Endothelial cell of umbilical vein (primary cell): ENCODE measurements around the gene RFFL. TPM values are rescaled to one million over a fixed set of nuclear protein-coding genes. Genes with fewer than 3 reads are reported as not detected.

Experiments
- BruUV-seq: library from RNA; stranded (reverse); fragments of 400-500 nt; replicated peaks from 2 replicates; lab custom pipeline; 2021; lab: Mats Ljungman, UMichigan
- CTCF ChIA-PET: fragments of 300-600, 350-600 bp; sonication (Branson Sonifier 250); formaldehyde crosslinking; loops from one replicate; lab custom pipeline; 2021; ENCODE audit warnings: antibody characterized with exemption, inconsistent platforms; lab: Charles Lee
- POLR2A ChIA-PET: fragments of 300-600, 350-600 bp; sonication (Branson Sonifier 250); formaldehyde crosslinking; loops from one replicate; lab custom pipeline; 2021; ENCODE audit warnings: antibody characterized with exemption, inconsistent platforms; lab: Charles Lee
- DNase-seq: peaks from one replicate; pipeline ENCODE4 v3.0.0-alpha.2; 2011; ENCODE audit warnings: low read depth, low spot score
- FAIRE-seq: peaks from 2 replicates; lab custom pipeline; 2011; peaks lifted over from hg19 to GRCh38; lab: Jason Lieb, UNC
- H2AFZ ChIP-seq: 2 replicates; pipeline ENCODE4 v1.6.0; 2012; ENCODE audit warnings: low read depth, low read length, control low read depth, inconsistent platforms
- H3K27ac ChIP-seq: 2 replicates; pipeline ENCODE4 v1.5.1; 2011; ENCODE audit warnings: low read depth, mild to moderate bottlenecking, control low read depth, low read length, moderate library complexity; ENCODE audit not compliant: insufficient read depth
- H3K27me3 ChIP-seq, 2 experiments: 2 replicates each; pipeline versions ENCODE4 v1.6.0 to v1.6.1; 2011; ENCODE audit warnings: low read length in 2 of 2, mixed read lengths in 1 of 2; ENCODE audit not compliant: control insufficient read depth in 2 of 2, insufficient read depth in 2 of 2
- H3K36me3 ChIP-seq, 2 experiments: 2 replicates in 1 of 2; 3 replicates in 1 of 2; pipeline ENCODE4 v1.5.1; 2011; ENCODE audit warnings: low read length in 2 of 2, mild to moderate bottlenecking in 1 of 2, moderate library complexity in 1 of 2; ENCODE audit not compliant: control insufficient read depth in 2 of 2, insufficient read depth in 2 of 2; ENCODE audit errors: extremely low read depth in 1 of 2
- H3K4me1 ChIP-seq: 3 replicates; pipeline ENCODE4 v1.5.1; 2011; ENCODE audit warnings: mild to moderate bottlenecking, low read length; ENCODE audit not compliant: control insufficient read depth, insufficient read depth; ENCODE audit errors: extremely low read depth
- H3K4me2 ChIP-seq: 2 replicates; pipeline ENCODE4 v1.6.1; 2011; ENCODE audit warnings: low read length, control low read depth, mixed read lengths; ENCODE audit not compliant: insufficient read depth
- H3K4me3 ChIP-seq, 3 experiments: fragments of 200-600 bp in 1 of 3; sonication (generic), shearing (Covaris generic) in 1 of 3; replicated peaks in 1 of 3; 2 replicates each; pipeline ENCODE4 v1.5.1; 2011 to 2016; ENCODE audit warnings: control low read depth in 3 of 3, low read length in 3 of 3, mild to moderate bottlenecking in 2 of 3, inconsistent platforms in 1 of 3, low read depth in 1 of 3, moderate library complexity in 1 of 3; ENCODE audit not compliant: insufficient read depth in 1 of 3
- H3K79me2 ChIP-seq: 2 replicates; pipeline ENCODE4 v1.6.0; 2012; ENCODE audit warnings: low read length, inconsistent platforms; ENCODE audit not compliant: control insufficient read depth, insufficient read depth
- H3K9ac ChIP-seq: replicated peaks from 2 replicates; pipeline ENCODE3; 2011; ENCODE audit warnings: low read length, control low read depth; ENCODE audit not compliant: insufficient read depth; ENCODE audit errors: extremely low read depth
- H3K9me1 ChIP-seq: replicated peaks from 3 replicates; pipeline ENCODE4 v1.6.0; 2011; ENCODE audit warnings: mild to moderate bottlenecking, low read length; ENCODE audit not compliant: control insufficient read depth, insufficient read depth; ENCODE audit errors: extremely low read depth
- H3K9me3 ChIP-seq: replicated peaks from 2 replicates; pipeline ENCODE4 v1.5.1; 2012; ENCODE audit warnings: low read length, inconsistent platforms; ENCODE audit not compliant: control insufficient read depth, insufficient read depth
- H4K20me1 ChIP-seq: replicated peaks from 2 replicates; pipeline ENCODE3; 2011; ENCODE audit warnings: mild to moderate bottlenecking, low read length; ENCODE audit not compliant: control insufficient read depth, insufficient read depth; ENCODE audit errors: extremely low read depth
- EZH2 ChIP-seq: IDR thresholded peaks from 2 replicates; pipeline ENCODE4 v1.6.1; 2012; ENCODE audit warnings: borderline replicate concordance, low read depth, mild to moderate bottlenecking, moderate library complexity, low read length, inconsistent platforms; ENCODE audit not compliant: severe bottlenecking
- FOS ChIP-seq: IDR thresholded peaks from 2 replicates; pipeline ENCODE4 v1.6.1; 2011; ENCODE audit warnings: mild to moderate bottlenecking, low read length, moderate library complexity, borderline replicate concordance; ENCODE audit not compliant: insufficient read depth
- GATA2 ChIP-seq: IDR thresholded peaks from 2 replicates; pipeline ENCODE4 v1.7.0; 2011; ENCODE audit warnings: low read depth, mild to moderate bottlenecking, moderate library complexity, mixed read lengths, low read length; ENCODE audit not compliant: insufficient read length, insufficient read depth
- JUN ChIP-seq: IDR thresholded peaks from 2 replicates; pipeline ENCODE4 v1.6.1; 2011; ENCODE audit warnings: borderline replicate concordance, low read depth; ENCODE audit not compliant: insufficient read length, insufficient read depth
- MAX ChIP-seq: IDR thresholded peaks from 2 replicates; pipeline ENCODE4 v1.6.1; 2011; ENCODE audit not compliant: insufficient read depth, insufficient read length
- MYC ChIP-seq: IDR thresholded peaks from one replicate; pipeline ENCODE4 v1.6.1; 2011; ENCODE audit warnings: mild to moderate bottlenecking, low read depth, low read length
- POLR2A ChIP-seq: IDR thresholded peaks from 2 replicates; pipeline ENCODE4 v1.6.1; 2012; ENCODE audit warnings: low read depth, mild to moderate bottlenecking, control low read depth, low read length
- POLR2AphosphoS5 ChIP-seq: IDR thresholded peaks from 2 replicates; pipeline ENCODE4 v1.6.1; 2012; ENCODE audit warnings: low read depth, mild to moderate bottlenecking, control low read depth, low read length, moderate library complexity; ENCODE audit not compliant: insufficient read depth
- dilution Hi-C: fragments of 300-500 bp; cut with MboI; formaldehyde crosslinking; loops from one replicate; pipeline ENCODE4 v1.15.0; 2019; ENCODE audit warnings: low sequenced_read_pairs; ENCODE audit not compliant: extremely low pct_ligation_motif_present
- intact Hi-C: fragments of 100-400 bp; cut with micrococcal nuclease; formaldehyde crosslinking; loops from one replicate; pipeline ENCODE4 v1.10.0; 2022
- polyA plus RNA-seq, 4 experiments: library from polyadenylated mRNA; depleted of rRNA in 3 of 4; stranded (reverse) in 3 of 4; unstranded in 1 of 4; fragments of >200 nt; gene quantifications; 2 replicates each; pipeline versions ENCODE4 v1.2.1 to v1.2.3, GENCODE V29; 2011 to 2012; ENCODE audit warnings: missing spikeins in 1 of 4
- total RNA-seq: library from RNA; stranded (reverse); gene quantifications from 2 replicates; pipeline ENCODE4 v1.2.3, GENCODE V29; 2021
- TF ChIP-seq, protein P1 (sequence below), 2 donors: IDR thresholded peaks; 1 replicate in 1 of 2; 2 replicates in 1 of 2; pipeline ENCODE4 v1.5.1; 2011; ENCODE audit warnings: low read length in 2 of 2, mild to moderate bottlenecking in 2 of 2, moderate library complexity in 2 of 2, control low read depth in 1 of 2, inconsistent platforms in 1 of 2, low read depth in 1 of 2; ENCODE audit not compliant: insufficient read depth in 1 of 2; ENCODE audit errors: extremely low read depth in 1 of 2

Gene RFFL
- total and polyA plus RNA-seq, 2 donors (not counting 3 experiments of a cell fraction or from before 2014, with no cell fraction given) = 7.0 to 14.1 TPM

- Histone ChIP-seq H3K9me3 (no peaks in the 10 kb centered on the region), H3K4me1 (peaks cover 19% of the 10 kb centered on the region), H3K9ac (peak overlapping the region; percentile 100), H3K4me3 (peak overlapping the region; percentile 65 to 92 (median 89)), H3K27me3 (no peaks in the 10 kb centered on the region), H3K79me2 (peaks cover 22% of the 10 kb centered on the region), H4K20me1 (no peaks in the 10 kb centered on the region), H3K36me3 (no peaks in the 10 kb centered on the region), H3K4me2 (peak overlapping the region; percentile 99), H2AFZ (peak overlapping the region; percentile 83), H3K27ac (peak overlapping the region; percentile 96), H3K9me1 (no peaks in the 10 kb centered on the region)
- FAIRE-seq (peak; percentile 65), DNase-seq (peak; percentile 80)
- intact Hi-C loops (loop anchor here (1.0 to 10.0 kb wide), 7 partner anchors 20 to 564 kb away; partner anchors contain the start of genes CCT6B, SLFN5 and ZNF830), dilution Hi-C loops (loop anchor here (25.0 kb wide), 1 partner anchor 131 kb away; the partner anchor contains the start of genes FNDC8 and RAD51D)
- ChIA-PET CTCF (interaction anchor here (0.9 to 2.1 kb wide), 11 partner anchors 10 to 439 kb away, joined by 3 to 10 read pairs (median 5); partner anchors contain the start of genes CCT6B, RFFL and ZNF830), POLR2A (interaction anchor here (0.8 to 1.7 kb wide), 6 partner anchors 8 to 139 kb away, joined by 3 read pairs; partner anchors contain the start of genes CCT6B, RAD51D and ZNF830)
- TSS peak; percentile 49 for BruUV-seq
- TF ChIP-seq POLR2AphosphoS5 (peak; percentile 78), JUN (no peak), FOS (no peak), POLR2A (peak; percentile 80), MAX (peak; percentile 57), EZH2 (no peak), GATA2 (no peak), MYC (peak; percentile 21)
- TF ChIP-seq, protein P1, sequence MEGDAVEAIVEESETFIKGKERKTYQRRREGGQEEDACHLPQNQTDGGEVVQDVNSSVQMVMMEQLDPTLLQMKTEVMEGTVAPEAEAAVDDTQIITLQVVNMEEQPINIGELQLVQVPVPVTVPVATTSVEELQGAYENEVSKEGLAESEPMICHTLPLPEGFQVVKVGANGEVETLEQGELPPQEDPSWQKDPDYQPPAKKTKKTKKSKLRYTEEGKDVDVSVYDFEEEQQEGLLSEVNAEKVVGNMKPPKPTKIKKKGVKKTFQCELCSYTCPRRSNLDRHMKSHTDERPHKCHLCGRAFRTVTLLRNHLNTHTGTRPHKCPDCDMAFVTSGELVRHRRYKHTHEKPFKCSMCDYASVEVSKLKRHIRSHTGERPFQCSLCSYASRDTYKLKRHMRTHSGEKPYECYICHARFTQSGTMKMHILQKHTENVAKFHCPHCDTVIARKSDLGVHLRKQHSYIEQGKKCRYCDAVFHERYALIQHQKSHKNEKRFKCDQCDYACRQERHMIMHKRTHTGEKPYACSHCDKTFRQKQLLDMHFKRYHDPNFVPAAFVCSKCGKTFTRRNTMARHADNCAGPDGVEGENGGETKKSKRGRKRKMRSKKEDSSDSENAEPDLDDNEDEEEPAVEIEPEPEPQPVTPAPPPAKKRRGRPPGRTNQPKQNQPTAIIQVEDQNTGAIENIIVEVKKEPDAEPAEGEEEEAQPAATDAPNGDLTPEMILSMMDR (IDR thresholded peaks at IDR 0.05; ENCODE audit: extremely low read depth in 1 of 2, insufficient read depth in 1 of 2, low read depth in 1 of 2, low read length in 2 of 2) = peak in 1 of 2 donors; percentile 51
Observed at GRCh38 chr17:34980681-34981537, 82.6 kb downstream of the RFFL start.
